Stimulated activated effector memory CD8-positive, alpha-beta T cell treated with anti-CD3 and anti-CD28 coated beads, Interleukin-12 subunit alpha, Interleukin-12 subunit beta, amount 100 ng/mL, for 72 hours (primary cell): ENCODE measurements around the gene DOCK8.

Source experiments
- ATAC-seq: fragments of 150-1000 bp; cut with Tn5 transposase; 2 replicates; pipeline ENCODE4 v1.10.0; 2021
- DNase-seq, 2 donors: peaks; one replicate each; pipeline ENCODE4 v3.0.0; 2021 to 2022; ENCODE audit warnings: low spot score in 2 of 2
- H3K27ac Mint-ChIP-seq: one replicate; pipeline ENCODE4 v1.8.0; 2022; ENCODE audit warnings: mild to moderate bottlenecking, mixed read lengths
- H3K36me3 Mint-ChIP-seq: one replicate; pipeline ENCODE4 v1.8.0; 2022; ENCODE audit warnings: mild to moderate bottlenecking, mixed read lengths
- H3K4me1 Mint-ChIP-seq: one replicate; pipeline ENCODE4 v1.8.0; 2022; ENCODE audit warnings: mixed read lengths
- H3K4me3 Mint-ChIP-seq: one replicate; pipeline ENCODE4 v1.8.0; 2022; ENCODE audit warnings: mild to moderate bottlenecking, mixed read lengths
- H3K9me3 Mint-ChIP-seq: one replicate; pipeline ENCODE4 v1.8.0; 2022; ENCODE audit warnings: mixed read lengths

The DOCK8 gene

DNA sequence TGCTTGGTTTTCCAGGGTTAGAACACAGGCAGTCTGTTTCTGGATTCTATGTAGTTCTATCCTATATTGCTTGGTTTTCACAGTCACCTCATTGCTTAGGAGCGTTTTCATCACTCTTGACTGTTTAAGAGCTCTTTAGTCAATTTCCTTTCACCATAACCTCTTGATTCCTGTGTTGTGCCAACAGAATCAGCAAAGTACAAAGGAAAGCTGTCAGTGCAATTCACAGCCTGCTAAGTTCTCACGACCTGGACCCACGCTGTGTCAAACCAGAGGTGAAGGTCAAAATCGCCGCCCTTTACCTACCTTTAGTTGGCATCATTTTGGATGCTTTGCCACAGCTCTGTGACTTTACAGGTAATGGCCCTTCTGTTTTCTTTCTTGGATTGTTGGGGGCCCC, 199.9 kb downstream of the DOCK8 start:
- peaks cover 89% of the 10 kb centered on the region for H3K36me3 Mint-ChIP-seq
- no peak for DNase-seq
- peak overlapping the region; percentile 34 for H3K27ac Mint-ChIP-seq
- ATAC-seq = no peak
- H3K4me1 Mint-ChIP-seq = no peaks in the 10 kb centered on the region
- no peak overlapping the region for H3K4me3 Mint-ChIP-seq
- no peaks in the 10 kb centered on the region for H3K9me3 Mint-ChIP-seq

DNA sequence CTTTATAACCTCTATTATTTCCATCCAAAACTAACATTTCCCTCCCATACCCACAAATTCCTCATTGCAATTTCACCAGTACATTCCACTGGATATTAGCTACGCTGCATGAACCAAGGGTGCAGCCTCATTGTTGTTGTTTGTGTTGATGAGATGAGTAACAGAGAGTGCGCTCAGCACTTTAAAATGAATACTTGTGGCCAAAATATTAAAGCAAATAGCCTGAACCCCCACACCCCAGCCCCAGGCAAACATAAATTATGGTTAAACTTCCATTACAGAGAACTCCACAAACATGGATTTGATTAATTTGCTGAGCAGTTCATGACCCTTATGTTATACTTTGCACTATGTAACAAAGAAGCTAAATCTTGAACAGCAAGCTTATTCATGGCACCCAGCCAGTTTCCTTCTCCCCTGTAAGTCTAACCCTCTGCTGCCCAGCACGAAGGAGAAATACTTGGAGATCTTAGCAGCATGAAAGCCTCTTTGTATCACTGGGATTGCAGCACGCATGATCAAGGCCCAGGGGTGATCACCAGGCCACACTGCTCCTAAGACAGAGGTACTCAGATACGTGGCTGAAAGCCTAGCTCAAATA, 205.0 kb downstream of the DOCK8 start:
- H3K4me3 Mint-ChIP-seq = no peak overlapping the region
- H3K36me3 Mint-ChIP-seq = peaks cover 94% of the 10 kb centered on the region
- no peaks in the 10 kb centered on the region for H3K4me1 Mint-ChIP-seq
- DNase-seq (no peak), ATAC-seq (no peak)
- H3K9me3 Mint-ChIP-seq = no peaks in the 10 kb centered on the region
- H3K27ac Mint-ChIP-seq = peak overlapping the region; percentile 46

DNA sequence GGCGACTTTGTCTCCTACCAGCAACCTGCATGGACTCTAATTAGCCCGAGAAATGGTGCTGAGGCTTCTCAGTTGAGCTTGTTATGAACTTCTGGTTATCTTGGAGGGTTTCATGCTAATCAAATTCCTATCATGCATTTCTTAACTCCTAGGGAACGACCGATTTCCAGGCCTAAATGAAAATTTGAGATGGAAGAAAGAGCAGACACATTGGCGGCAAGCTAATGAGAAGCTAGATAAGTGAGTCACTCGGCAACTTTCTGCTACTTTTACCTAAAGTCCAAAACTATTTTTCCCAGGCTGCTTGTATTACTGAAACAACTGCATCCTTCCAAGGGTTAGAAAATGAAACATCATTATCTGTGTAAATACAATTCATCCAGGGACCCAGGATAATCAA, 207.2 kb downstream of the DOCK8 start:
- Mint-ChIP-seq H3K9me3 (no peaks in the 10 kb centered on the region), H3K4me3 (no peak overlapping the region), H3K4me1 (no peaks in the 10 kb centered on the region), H3K27ac (peak overlapping the region; percentile 46), H3K36me3 (peaks cover 98% of the 10 kb centered on the region)
- DNase-seq = no peak
- ATAC-seq = no peak

DNA sequence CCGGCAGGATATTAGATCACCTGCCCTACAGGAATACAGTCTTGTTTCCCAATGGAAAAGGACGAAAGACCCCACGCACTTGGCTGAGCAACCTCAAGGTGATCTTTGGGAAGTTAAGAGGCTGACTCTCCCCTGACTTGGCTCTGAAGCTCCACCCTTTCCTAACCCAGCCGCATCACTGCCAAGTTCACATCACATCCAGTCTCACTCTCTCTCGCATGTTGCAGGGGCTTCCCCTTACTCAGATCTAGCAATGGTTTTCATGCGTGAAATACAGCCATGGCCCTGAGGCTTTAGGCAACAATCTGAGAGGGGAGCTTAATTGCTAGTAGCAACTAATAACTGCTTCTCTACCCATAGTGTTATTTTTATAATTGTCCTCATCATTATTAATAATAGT, 211.6 kb downstream of the DOCK8 start:
- no peak for DNase-seq
- Mint-ChIP-seq H3K27ac (no peak overlapping the region), H3K36me3 (peaks cover 100% of the 10 kb centered on the region), H3K4me1 (no peaks in the 10 kb centered on the region), H3K4me3 (no peak overlapping the region), H3K9me3 (no peaks in the 10 kb centered on the region)
- peak; percentile 47 for ATAC-seq

DNA sequence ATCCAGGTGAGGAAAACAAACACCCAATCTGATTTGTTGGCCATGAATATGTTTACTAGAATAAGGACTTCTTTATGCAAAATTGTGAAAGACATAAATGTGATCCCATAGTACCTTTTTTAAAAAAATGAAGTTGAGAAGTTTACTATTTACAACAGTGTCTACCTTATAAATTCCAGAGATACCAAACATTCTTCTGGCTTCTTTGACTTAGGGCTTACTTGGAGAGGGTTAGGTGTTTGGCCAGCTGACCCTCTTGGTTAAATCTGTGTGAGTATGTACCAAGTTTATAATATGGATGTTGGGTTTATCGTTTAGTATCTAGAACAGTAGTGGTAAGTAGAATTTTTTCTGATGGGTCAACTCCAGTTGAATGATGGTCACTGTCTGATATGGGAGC, 212.3 kb downstream of the DOCK8 start:
- no peak overlapping the region for H3K4me3 Mint-ChIP-seq
- peaks cover 100% of the 10 kb centered on the region for H3K36me3 Mint-ChIP-seq
- H3K4me1 Mint-ChIP-seq = no peaks in the 10 kb centered on the region
- no peak for ATAC-seq
- no peak for DNase-seq
- H3K9me3 Mint-ChIP-seq = no peaks in the 10 kb centered on the region
- peak overlapping the region; percentile 13 for H3K27ac Mint-ChIP-seq

DNA sequence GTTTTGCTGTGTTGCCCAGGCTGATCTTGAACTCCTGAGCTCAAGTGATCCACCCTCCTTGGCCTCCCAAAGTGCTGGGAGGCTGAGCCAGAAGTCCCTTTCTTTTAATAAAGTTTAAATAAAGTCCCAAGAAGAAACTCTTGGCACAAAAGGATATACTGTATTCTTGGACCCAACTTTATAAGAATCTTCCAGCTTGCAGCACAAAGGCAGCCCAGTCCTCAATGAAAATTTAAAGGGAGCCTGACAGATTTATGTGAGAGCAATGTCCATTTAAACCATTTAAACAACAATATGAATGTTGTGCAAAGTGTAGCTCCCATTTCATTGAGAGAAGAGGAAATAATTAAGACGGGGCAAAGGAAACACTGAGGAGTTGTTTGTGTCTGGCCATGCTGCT, 217.0 kb downstream of the DOCK8 start:
- Mint-ChIP-seq H3K4me1 (no peaks in the 10 kb centered on the region), H3K4me3 (no peak overlapping the region), H3K9me3 (no peaks in the 10 kb centered on the region), H3K27ac (no peak overlapping the region), H3K36me3 (peaks cover 100% of the 10 kb centered on the region)
- ATAC-seq (no peak), DNase-seq (no peak)

DNA sequence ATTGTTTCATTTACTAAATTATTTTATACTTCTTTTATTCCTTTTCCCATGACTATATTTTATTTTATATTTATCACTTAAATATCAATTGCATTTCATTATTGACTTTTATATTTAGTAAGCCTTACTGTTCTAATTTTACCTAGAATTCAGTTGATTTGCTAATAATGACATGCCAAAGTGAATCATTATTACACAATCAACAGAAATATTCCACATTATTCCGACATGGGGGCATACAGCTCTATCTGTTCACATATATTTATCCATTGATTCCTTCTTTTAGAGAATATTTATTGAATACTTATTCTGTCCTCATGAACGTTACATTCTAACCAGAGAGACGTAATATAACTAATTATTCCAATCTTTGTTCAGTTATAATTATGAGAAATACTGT, 221.8 kb downstream of the DOCK8 start:
- peaks cover 100% of the 10 kb centered on the region for H3K36me3 Mint-ChIP-seq
- no peaks in the 10 kb centered on the region for H3K4me1 Mint-ChIP-seq
- H3K27ac Mint-ChIP-seq = peak overlapping the region; percentile 48
- H3K9me3 Mint-ChIP-seq = no peaks in the 10 kb centered on the region
- H3K4me3 Mint-ChIP-seq = no peak overlapping the region
- no peak for ATAC-seq
- DNase-seq = no peak

DNA sequence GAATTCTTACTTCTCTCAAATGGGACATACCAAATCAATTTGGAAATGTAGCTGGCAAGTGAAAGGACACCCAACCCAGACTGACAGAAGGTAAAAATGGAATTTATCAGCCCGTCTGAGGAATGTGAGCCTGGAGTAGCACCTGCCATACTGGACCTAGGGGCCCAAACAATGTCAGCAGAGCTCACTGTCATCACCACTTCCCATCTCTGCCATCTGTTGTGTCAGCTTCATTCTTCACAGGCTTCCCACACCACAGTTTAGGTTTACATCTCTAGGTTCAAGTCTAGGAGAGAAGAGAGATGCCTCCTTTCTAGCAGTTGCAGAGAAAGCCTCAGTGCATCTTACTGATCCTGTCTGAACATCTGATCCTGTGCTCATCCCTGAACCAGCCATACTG, 222.4 kb downstream of the DOCK8 start:
- Mint-ChIP-seq H3K4me1 (no peaks in the 10 kb centered on the region), H3K27ac (peak overlapping the region; percentile 48), H3K36me3 (peaks cover 100% of the 10 kb centered on the region), H3K4me3 (no peak overlapping the region), H3K9me3 (no peaks in the 10 kb centered on the region)
- DNase-seq (no peak), ATAC-seq (no peak)

DNA sequence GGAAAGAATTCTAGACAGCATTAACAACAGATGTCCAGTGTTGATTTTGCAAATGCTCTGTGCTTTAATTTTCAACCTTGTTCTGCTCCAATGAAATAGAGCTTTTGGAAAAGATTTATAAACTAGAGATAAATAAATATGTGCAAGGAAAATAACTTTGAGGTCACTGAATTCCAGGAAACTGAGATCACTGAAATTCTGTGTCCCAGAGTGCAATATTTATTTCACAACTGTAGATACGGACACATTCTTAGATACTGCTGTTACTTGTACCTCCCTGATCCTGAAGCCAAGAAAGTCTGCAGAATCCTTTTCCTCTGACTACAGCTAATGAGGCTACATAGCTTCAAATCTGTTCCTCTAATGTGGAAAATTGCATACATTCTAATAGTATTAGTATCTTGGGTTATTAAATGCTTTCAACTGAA, 222.9 kb downstream of the DOCK8 start:
- H3K27ac Mint-ChIP-seq = peak overlapping the region; percentile 48
- H3K4me3 Mint-ChIP-seq = no peak overlapping the region
- H3K4me1 Mint-ChIP-seq = no peaks in the 10 kb centered on the region
- ATAC-seq = no peak
- H3K9me3 Mint-ChIP-seq = no peaks in the 10 kb centered on the region
- peaks cover 100% of the 10 kb centered on the region for H3K36me3 Mint-ChIP-seq
- DNase-seq = no peak

DNA sequence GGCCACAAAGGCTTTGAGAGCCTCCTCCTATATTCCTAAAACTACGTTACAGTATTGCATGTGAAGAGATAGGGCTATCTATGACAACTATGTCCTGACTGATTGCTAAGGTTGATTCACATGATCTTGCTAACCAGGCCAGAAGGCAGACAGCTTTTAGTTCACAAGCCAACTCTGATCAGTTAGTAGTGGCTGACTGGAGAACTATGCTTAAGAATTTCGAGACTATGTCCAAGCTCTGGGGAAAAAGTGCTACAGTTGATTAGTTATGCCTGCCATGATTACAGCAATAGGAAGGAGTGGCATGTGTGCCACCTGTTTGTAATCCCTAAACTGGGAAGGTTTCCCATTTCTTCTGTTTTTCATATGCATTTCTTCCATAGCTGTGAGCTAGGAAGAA, 223.4 kb downstream of the DOCK8 start:
- Mint-ChIP-seq H3K4me3 (no peak overlapping the region), H3K27ac (no peak overlapping the region), H3K36me3 (peaks cover 100% of the 10 kb centered on the region), H3K9me3 (no peaks in the 10 kb centered on the region), H3K4me1 (no peaks in the 10 kb centered on the region)
- no peak for ATAC-seq
- DNase-seq = no peak

DNA sequence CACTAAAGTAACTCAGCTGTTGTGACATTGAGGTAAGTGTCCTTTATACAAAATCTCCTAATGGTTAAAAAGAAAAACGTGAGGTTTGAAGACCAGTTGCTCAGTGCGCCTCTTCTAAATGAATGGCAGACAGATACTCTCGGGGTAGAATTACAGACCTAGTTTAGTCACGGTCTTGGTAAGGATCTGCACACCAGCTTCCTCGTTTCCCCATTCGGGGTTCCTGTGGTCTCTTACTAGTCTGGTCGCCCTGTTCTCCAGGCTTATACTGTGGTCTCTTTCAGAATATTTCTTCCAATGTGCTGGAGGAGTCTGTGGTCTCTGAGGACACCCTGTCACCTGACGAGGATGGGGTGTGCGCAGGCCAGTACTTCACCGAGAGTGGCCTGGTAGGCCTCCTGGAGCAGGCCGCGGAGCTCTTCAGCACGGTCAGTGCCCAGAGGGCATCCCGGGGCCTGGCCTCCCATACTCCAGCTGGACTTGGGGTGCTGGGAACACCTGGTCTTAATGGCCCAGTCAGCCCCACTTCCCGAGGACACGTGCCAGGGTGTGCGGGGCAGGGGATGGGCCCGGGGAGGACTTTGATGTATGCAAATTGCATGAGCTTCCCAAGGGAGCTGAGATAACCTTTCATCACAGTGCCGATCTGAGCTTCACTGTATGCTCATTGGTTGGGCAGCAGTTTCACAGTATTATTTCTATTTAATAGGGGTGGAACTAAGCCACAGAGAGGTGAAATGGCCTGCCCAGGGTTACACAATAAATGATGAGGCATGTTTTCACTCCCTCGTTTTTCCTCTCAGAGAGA, 224.5 kb downstream of the DOCK8 start:
- Mint-ChIP-seq H3K4me3 (no peak overlapping the region), H3K27ac (peak overlapping the region; percentile 29), H3K9me3 (no peaks in the 10 kb centered on the region), H3K36me3 (peaks cover 100% of the 10 kb centered on the region), H3K4me1 (no peaks in the 10 kb centered on the region)
- DNase-seq = no peak
- no peak for ATAC-seq

DNA sequence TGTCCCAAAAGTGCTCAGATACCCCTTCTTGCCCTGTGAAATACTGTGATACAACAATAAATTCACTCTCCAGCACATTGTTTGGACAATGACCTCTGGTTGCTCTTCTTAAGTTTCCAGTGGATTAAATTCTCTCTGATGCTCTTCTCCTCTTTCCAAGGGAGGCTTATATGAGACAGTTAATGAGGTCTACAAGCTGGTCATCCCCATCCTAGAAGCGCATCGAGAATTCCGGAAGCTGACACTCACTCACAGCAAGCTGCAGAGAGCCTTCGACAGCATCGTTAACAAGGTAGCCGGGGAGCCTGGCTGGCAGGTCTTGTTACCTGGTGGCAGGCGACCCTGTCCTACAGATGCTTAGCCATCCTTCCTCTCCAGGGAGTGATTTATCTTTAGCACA, 226.5 kb downstream of the DOCK8 start:
- peaks cover 100% of the 10 kb centered on the region for H3K36me3 Mint-ChIP-seq
- peak overlapping the region; percentile 53 for H3K27ac Mint-ChIP-seq
- no peaks in the 10 kb centered on the region for H3K4me1 Mint-ChIP-seq
- H3K4me3 Mint-ChIP-seq = no peak overlapping the region
- DNase-seq = no peak
- no peaks in the 10 kb centered on the region for H3K9me3 Mint-ChIP-seq
- no peak for ATAC-seq

DNA sequence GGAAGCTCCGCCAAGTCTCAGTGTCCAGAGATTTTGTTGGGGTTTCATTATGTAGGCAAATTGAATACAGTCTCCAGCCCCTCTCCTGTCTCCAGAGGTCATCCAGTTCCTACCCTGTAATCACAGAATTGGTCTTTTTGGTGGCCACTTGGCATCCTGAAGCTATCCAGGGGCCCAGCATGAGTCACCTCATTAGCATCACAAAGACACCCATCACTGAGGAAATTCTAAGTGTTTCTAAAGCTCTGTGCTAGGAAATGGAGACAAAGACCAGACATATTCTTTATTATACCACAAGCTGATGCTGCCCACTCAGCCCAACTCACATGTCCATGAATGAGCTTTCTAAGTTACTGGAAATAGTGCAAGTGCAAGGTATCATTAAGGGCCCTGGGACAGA, 229.9 kb downstream of the DOCK8 start:
- H3K4me1 Mint-ChIP-seq = peaks cover 12% of the 10 kb centered on the region
- no peak overlapping the region for H3K4me3 Mint-ChIP-seq
- no peak overlapping the region for H3K27ac Mint-ChIP-seq
- ATAC-seq (no peak), DNase-seq (no peak)
- no peaks in the 10 kb centered on the region for H3K9me3 Mint-ChIP-seq
- peaks cover 95% of the 10 kb centered on the region for H3K36me3 Mint-ChIP-seq

DNA sequence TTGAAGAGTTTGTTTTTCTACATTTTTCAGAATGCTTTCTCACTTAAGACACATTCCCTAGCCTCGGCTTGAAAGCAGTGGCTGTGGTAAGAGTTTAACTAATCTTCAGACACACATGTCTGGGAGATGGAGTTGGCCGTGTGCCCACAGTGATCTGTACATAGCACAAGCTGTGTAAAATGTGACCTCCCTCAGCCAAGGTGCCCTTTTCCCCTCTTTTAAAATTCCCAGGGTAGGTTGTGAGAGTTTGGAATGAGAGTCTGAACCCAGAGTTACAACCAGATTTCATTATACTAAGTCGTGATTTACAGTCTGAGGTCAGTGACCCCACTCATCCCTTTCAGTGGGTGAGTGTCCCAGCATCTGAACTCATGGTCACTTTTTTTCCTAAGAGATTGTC, 230.4 kb downstream of the DOCK8 start:
- Mint-ChIP-seq H3K4me3 (no peak overlapping the region), H3K27ac (no peak overlapping the region), H3K36me3 (peaks cover 95% of the 10 kb centered on the region), H3K4me1 (peaks cover 12% of the 10 kb centered on the region), H3K9me3 (no peaks in the 10 kb centered on the region)
- ATAC-seq (no peak), DNase-seq (no peak)

DNA sequence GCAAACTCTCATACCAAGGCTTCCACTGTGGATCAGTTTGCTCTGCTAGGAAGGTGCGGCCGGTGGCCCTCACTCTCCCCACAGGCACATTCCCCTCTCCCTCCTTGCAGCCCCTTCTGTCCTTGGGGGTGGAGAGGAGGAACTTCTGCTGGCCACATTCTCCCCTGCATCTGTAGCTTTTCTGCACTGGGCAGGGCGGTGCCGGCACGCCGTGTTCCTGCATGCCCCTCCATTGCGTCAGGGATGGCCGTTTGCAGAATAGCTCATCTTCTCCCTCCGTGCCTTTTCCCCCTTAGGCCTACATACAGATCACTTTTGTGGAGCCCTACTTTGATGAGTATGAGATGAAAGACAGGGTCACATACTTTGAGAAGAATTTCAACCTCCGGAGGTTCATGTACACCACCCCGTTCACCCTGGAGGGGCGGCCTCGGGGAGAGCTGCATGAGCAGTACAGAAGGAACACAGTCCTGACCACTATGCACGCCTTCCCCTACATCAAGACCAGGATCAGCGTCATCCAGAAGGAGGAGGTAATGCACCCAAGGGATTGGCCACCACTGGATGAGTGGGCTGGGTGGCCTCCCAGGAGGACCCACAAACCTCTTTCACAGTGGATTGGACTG, 231.5 kb downstream of the DOCK8 start:
- Mint-ChIP-seq H3K27ac (no peak overlapping the region), H3K4me1 (peaks cover 12% of the 10 kb centered on the region), H3K4me3 (no peak overlapping the region), H3K36me3 (peaks cover 95% of the 10 kb centered on the region), H3K9me3 (no peaks in the 10 kb centered on the region)
- no peak for ATAC-seq
- DNase-seq = no peak
